Stomach smooth muscle (tissue), 2 donors: Measurements from ENCODE around the gene TMEM101.
"Not testable (repeated sequence)": the region's sequence is repeated elsewhere in the genome, so short reads cannot be mapped to it uniquely, and the experiment has no call there.

Experiments
- H3K27ac ChIP-seq: one replicate; pipeline ENCODE4 v1.7.0; 2013; ENCODE audit warnings: mild to moderate bottlenecking, low read length, inconsistent platforms
- H3K27me3 ChIP-seq, 2 donors: one replicate each; pipeline ENCODE4 v1.7.0; 2013; ENCODE audit warnings: low read length in 2 of 2; ENCODE audit not compliant: insufficient read depth in 2 of 2, control insufficient read depth in 1 of 2
- H3K36me3 ChIP-seq, 2 donors: one replicate each; pipeline ENCODE4 v1.7.0; 2013; ENCODE audit warnings: low read length in 2 of 2; ENCODE audit not compliant: control insufficient read depth in 2 of 2, insufficient read depth in 2 of 2
- H3K4me1 ChIP-seq: one replicate; pipeline ENCODE4 v1.7.0; 2013; ENCODE audit warnings: low read length; ENCODE audit not compliant: control insufficient read depth, insufficient read depth
- H3K4me3 ChIP-seq, 2 donors: one replicate each; pipeline ENCODE4 v1.7.0; 2013; ENCODE audit warnings: low read length in 2 of 2
- H3K9ac ChIP-seq, 2 donors: one replicate each; pipeline ENCODE4 v1.7.0; 2013; ENCODE audit warnings: low read length in 2 of 2, mild to moderate bottlenecking in 1 of 2
- H3K9me3 ChIP-seq, 2 donors: one replicate each; pipeline ENCODE4 v1.7.0; 2013; ENCODE audit warnings: low read length in 2 of 2; ENCODE audit not compliant: control insufficient read depth in 2 of 2
- donor health status: healthy.
- donor health status: Pancreatic carcinoma.

TMEM101 gene

GRCh38 chr17:44014437-44015172 lies at the start of gene TMEM101:
Gene TMEM101, minus strand, starts transcription at chr17:44014963. Its CDS starts 11 bp downstream, at chr17:44014952.
- Histone ChIP-seq H3K4me3 (peak within 1 kb of the TSS; percentile 95 to 100), H3K27ac (peak within 1 kb of the TSS; percentile 58), H3K9me3 (no peaks in the 10 kb centered on the region), H3K36me3 (peaks cover 4 to 12% of the 10 kb centered on the region in 2 donors), H3K4me1 (peaks cover 13% of the 10 kb centered on the region), H3K27me3 (no peaks in the 10 kb centered on the region), H3K9ac (peak within 1 kb of the TSS; percentile 86 to 91)

DNA sequence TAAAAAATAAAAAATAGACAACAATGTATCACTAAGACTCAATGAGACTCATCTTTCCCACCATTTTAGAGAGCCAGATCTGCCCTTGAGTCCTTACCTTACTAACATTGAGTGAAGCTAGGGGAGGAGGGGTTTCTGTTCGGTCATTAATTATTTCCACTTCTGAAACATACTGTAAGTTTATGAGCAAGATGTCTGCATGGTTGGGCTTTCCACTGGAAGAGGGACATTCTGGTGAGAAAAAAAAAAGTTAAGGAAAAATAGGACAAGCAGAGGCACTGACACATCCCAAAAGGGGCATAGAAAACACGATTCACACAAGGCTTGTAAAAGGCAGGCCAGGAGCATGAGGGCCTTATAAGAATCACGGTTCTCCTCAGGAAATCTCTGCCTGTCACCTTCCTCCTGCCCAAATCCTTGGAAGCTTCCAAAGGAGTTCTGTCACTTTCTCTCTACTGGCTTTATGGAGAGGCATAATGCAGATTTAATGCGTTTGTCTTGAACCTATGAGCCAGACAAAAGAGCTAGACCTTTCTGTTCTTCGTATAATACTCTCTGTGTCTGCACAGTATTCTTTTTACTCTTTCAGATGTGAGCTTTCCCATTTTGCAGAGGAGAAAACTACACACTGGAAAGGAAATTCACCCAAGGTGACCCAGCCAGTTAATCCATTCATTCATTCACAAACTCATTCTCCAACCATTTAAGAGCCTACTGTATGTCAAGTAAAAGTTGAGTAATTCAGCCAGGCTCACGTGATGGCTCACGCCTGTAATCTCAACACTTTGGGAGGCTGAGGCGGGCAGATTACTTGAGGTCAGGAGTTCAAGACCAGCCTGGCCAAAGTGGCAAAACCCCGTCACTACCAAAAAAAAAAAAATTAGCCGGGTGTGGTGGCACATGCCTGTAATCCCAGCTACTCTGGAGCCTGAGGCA lies 49.2 kb upstream of the TMEM101 start:
- no peak overlapping the region for H3K27ac ChIP-seq
- H3K9ac ChIP-seq = no peak overlapping the region
- peaks cover 5% of the 10 kb centered on the region for H3K4me1 ChIP-seq
- no peaks in the 10 kb centered on the region for H3K27me3 ChIP-seq
- no peaks in the 10 kb centered on the region for H3K9me3 ChIP-seq
- H3K4me3 ChIP-seq = no peak overlapping the region
- peaks cover 10 to 14% of the 10 kb centered on the region in 2 donors for H3K36me3 ChIP-seq

DNA sequence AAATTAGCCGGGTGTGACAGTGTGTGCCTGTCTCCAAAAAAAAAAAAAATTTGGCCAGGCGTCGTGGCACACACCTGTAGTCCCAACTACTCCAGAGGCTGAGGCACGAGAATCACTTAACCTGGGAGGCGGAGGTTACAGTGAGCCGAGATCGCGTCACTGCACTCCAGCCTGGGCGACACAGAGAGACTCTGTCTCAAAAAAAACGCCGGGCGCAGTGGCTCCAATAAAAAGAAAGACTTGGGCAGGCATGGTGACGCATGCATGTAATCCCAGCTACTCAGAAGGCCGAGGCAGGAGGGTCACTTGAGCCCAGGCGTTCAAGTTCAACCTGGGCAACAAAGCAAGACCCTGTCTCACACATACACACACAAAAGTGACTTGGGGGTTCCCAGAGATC lies 48.1 kb upstream of the TMEM101 start:
- H3K9ac ChIP-seq = no peak overlapping the region
- no peaks in the 10 kb centered on the region for H3K27me3 ChIP-seq
- no peak overlapping the region for H3K27ac ChIP-seq
- H3K9me3 ChIP-seq = no peaks in the 10 kb centered on the region
- H3K4me3 ChIP-seq = no peak overlapping the region
- H3K4me1 ChIP-seq = peaks cover 5% of the 10 kb centered on the region
- H3K36me3 ChIP-seq = peaks cover 13 to 19% of the 10 kb centered on the region in 2 donors

DNA sequence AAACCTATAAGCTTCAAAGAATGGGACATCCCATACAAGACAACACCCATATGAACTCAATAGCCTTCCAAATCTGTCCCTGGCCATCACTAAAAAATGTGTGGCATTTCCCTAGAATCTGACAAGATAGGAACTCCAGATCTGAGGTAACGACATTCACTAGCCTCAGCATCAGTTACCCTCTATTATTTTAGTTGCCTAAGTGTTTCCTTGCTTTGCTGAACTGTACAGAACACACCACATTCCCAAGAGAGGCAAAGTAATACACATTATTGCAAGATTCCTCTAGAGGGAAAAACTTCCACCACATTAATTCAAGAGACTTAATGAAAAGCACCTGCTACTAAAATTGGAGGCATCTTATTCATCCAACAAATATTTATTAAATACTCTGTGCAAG lies 46.7 kb upstream of the TMEM101 start:
- Histone ChIP-seq H3K4me1 (peaks cover 5% of the 10 kb centered on the region), H3K36me3 (peaks cover 13 to 19% of the 10 kb centered on the region in 2 donors), H3K27me3 (no peaks in the 10 kb centered on the region), H3K4me3 (no peak overlapping the region), H3K9ac (no peak overlapping the region), H3K27ac (no peak overlapping the region), H3K9me3 (no peaks in the 10 kb centered on the region)

- no peak overlapping the region for H3K4me3 ChIP-seq
- no peak overlapping the region for H3K9ac ChIP-seq
- H3K4me1 ChIP-seq = no peaks in the 10 kb centered on the region
- no peaks in the 10 kb centered on the region for H3K27me3 ChIP-seq
- H3K9me3 ChIP-seq = no peaks in the 10 kb centered on the region
- H3K27ac ChIP-seq = no peak overlapping the region
- peaks cover 13 to 19% of the 10 kb centered on the region in 2 donors for H3K36me3 ChIP-seq
Observed at GRCh38 chr17:44059101-44059892, 44.5 kb upstream of the TMEM101 start.

DNA sequence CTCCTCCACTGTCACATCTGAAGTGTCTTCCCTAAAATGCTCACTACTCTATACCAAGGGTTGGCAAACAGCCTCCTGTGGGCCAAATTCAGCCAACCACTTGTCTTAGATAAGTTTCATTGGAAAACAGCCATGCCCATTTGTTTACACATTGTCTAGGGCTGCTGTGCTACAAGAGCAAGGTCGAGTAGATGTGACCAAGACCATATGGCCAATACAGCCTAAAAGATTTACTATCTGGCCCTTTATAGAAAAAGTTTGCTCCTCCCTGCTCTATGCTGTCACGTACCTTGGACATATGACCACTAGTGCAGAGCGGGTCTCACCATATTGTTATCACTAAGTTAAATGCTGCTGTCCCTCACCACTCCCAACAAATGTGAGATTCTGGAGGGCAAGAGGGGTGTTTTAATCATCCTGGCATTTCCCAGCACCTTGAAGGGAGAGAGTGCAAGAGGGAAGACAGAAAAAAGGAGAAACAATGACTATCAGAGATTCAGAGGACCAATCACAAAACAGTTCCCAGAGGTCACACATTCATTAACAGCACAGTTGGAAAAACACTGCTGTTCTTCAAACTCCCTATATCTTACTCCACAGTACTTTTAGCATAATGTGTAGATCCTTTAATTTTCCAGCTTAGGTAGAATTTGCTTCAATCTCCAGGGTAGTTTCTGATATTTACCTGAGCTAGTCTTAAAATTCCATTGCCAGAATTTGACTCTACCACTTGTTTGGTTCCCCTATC lies 38.5 kb upstream of the TMEM101 start:
- H3K27me3 ChIP-seq = no peaks in the 10 kb centered on the region
- peaks cover 12 to 18% of the 10 kb centered on the region in 2 donors for H3K36me3 ChIP-seq
- no peaks in the 10 kb centered on the region for H3K9me3 ChIP-seq
- H3K27ac ChIP-seq = no peak overlapping the region
- no peak overlapping the region for H3K4me3 ChIP-seq
- peaks cover 6% of the 10 kb centered on the region for H3K4me1 ChIP-seq
- H3K9ac ChIP-seq = no peak overlapping the region

DNA sequence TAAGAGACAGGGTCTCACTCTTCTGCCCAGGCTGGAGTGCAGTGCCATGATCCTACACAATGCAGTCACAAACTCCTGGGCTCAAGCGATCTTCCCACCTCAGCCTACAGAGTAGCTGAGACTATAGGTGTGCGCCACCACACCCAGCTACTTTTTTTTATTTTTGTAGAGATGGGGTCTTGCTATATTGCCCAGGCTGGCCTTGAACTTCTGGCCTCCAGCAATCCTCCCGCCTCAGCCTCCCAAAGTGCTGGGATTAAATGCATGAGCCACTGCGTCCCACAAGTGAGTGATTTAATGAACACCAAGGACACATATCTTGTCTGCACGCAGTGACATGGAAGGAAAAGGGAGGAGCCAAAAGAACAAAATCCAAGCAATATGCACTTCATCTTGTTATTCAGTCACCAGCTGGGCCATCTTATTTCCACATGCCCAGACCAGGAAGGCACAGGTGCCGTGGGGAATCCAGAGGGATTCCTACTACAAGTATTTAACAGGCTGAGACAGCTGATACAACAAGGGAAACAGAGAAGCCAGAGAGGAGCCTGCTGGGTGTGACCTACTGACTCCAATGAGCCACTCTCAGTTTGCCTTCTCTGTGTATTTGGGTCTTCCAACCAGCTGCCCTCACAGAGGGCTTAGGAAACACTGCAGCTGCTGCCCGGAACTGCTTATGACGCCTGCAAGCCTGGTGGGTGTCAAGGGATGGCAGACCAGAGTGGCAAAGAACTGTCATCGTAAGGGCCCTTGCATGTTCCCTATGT lies 34.7 kb upstream of the TMEM101 start:
- Histone ChIP-seq H3K36me3 (peaks cover 12 to 22% of the 10 kb centered on the region in 2 donors), H3K9ac (no peak overlapping the region), H3K27me3 (no peaks in the 10 kb centered on the region), H3K4me3 (no peak overlapping the region), H3K4me1 (peaks cover 6% of the 10 kb centered on the region), H3K27ac (no peak overlapping the region), H3K9me3 (no peaks in the 10 kb centered on the region)

GRCh38 chr17:44046893-44047292 lies 32.1 kb upstream of the TMEM101 start:
- H3K4me1 ChIP-seq = not testable (repeated sequence)

DNA sequence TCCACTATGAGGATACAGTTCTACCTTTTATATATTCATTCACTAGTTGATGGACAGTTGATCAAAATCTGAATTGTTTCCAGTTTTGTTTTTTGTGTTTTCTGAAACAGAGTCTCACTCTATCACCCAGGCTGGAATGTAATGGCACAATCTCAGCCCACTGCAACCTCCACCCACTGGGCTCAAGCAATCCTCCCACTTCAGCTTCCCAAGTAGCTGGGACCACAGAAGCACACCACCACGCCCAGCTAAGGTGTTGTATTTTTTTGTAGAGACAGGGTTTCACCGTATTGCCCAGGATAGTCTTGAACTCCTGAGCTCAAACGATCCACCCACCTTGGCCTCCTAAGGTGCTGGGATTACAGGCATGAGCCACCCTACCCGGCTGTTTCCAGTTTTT lies 30.7 kb upstream of the TMEM101 start:
- Histone ChIP-seq H3K27me3 (no peaks in the 10 kb centered on the region), H3K4me1 (peaks cover 19% of the 10 kb centered on the region), H3K9ac (no peak overlapping the region), H3K9me3 (no peaks in the 10 kb centered on the region), H3K36me3 (peaks cover 7 to 17% of the 10 kb centered on the region in 2 donors), H3K4me3 (no peak overlapping the region), H3K27ac (no peak overlapping the region)

More at GRCh38 chr17:44046893-44047292, 32.1 kb upstream of the TMEM101 start:
- H3K9ac ChIP-seq, H3K27ac ChIP-seq, H3K27me3 ChIP-seq, H3K9me3 ChIP-seq, H3K4me3 ChIP-seq: not testable (repeated sequence)
- H3K36me3 ChIP-seq = peaks cover 10 to 22% of the 10 kb centered on the region in 2 donors
